ENCODE results near the gene TMEM256. TPM values are rescaled to one million over a fixed set of nuclear protein-coding genes. Genes with fewer than 3 reads are reported as not detected.
"Not testable (repeated sequence)": the region's sequence is repeated elsewhere in the genome, so short reads cannot be mapped to it uniquely, and the experiment has no call there.

The TMEM256 gene
- total RNA-seq, 2 experiments from 2014 or later: 47.2 to 48.3 TPM

DNA sequence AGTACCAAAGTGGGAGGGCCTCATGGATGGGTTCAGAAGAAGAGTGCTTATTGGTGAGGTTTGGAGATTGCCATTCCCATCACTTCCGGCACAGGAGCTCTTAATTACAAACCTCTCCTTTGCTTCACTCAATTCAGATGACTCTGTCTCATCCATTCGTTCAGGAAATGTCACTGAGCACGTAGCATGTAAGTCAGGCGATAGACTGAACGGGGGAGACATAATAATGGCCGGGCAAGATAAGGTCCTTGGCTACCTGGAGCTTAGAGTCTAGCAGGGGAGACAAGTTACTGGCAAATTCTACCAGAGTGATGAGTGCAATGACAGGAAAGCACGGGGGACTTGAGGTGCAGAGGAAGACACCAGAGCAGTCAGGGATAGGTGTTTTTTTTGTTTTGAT, 37.9 kb downstream of the TMEM256 start:
- H3K27ac Mint-ChIP-seq; H3K4me3 Mint-ChIP-seq; H3K27me3 Mint-ChIP-seq; DNase-seq; H3K36me3 Mint-ChIP-seq (ENCODE audit: low read depth); H3K4me1 Mint-ChIP-seq; H3K9me3 Mint-ChIP-seq: not testable (repeated sequence)
- POLR2A ChIA-PET: interaction anchor here (0.5 kb wide), 1 partner anchor 125 kb away, joined by 3 read pairs; no protein-coding TSS in a partner anchor
- CTCF ChIA-PET: interaction anchor here (0.6 to 1.2 kb wide), 4 partner anchors 14 to 223 kb away, joined by 3 to 4 read pairs (median 3); partner anchors contain the start of gene TMEM256

DNA sequence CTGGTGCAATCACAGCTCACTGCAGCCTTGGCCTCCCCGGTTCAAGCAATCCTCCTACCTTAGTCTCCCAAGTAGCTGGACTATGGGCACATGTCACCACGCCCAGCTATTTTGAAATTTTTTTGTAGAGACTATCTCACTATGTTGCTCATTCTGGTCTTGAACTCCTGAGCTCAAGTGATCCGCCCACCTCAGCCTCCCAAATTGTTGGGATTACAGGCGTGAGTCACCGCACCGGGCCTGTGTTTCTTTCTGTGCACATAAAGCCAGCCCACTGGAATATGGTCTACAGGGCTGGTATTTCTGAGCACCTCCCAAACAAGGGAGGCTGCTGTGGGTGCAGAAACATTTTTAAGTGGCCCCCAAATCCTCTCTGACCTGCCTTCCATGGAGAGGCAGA, 40.6 kb downstream of the TMEM256 start:
- Mint-ChIP-seq H3K27ac (no peak overlapping the region), H3K9me3 (no peaks in the 10 kb centered on the region), H3K4me1 (no peaks in the 10 kb centered on the region), H3K4me3 (no peak overlapping the region), H3K36me3 (ENCODE audit: low read depth) (no peaks in the 10 kb centered on the region), H3K27me3 (no peaks in the 10 kb centered on the region)
- POLR2A ChIA-PET: no interaction called here
- CTCF ChIA-PET: interaction anchor here (2.0 kb wide), 1 partner anchor 74 kb away, joined by 4 read pairs; no protein-coding TSS in a partner anchor
- no peak for DNase-seq

- H3K9me3 Mint-ChIP-seq: no peaks in the 10 kb centered on the region
- H3K27ac Mint-ChIP-seq: no peak overlapping the region
- POLR2A ChIA-PET: no interaction called here
Observed at GRCh38 chr17:7361906-7362305, 42.0 kb downstream of the TMEM256 start.

DNA sequence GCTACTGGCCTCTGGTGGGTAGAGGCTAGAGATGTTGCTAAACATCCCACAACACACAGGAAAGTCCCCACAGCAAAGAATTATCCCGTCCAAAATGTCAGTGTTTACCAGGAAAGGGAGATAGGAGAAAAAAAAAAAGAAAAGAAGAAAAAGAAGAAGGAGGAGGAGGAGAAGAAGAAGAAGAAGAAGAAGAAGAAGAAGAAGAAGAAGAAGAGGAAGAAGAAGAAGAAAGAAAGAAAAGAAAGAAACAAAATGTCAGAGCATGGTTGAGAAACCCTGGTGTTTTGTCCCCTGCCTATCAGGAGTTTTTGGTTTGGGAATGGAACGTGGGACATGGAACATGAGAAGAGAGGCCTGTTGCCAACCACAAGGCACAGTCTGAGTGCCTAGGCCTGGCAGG, 46.5 kb downstream of the TMEM256 start:
- no peaks in the 10 kb centered on the region for H3K9me3 Mint-ChIP-seq
- POLR2A ChIA-PET: no interaction called here
- CTCF ChIA-PET: interaction anchor here (1.1 to 3.6 kb wide), 4 partner anchors 17 to 203 kb away, joined by 3 to 17 read pairs (median 6); partner anchors contain the start of genes PLSCR3, SENP3 and TNK1

More at GRCh38 chr17:7361906-7362305, 42.0 kb downstream of the TMEM256 start:
- no peaks in the 10 kb centered on the region for H3K36me3 Mint-ChIP-seq (ENCODE audit: low read depth)
- CTCF ChIA-PET: interaction anchor here (1.0 to 2.0 kb wide), 2 partner anchors 11 to 75 kb away, joined by 3 to 4 read pairs; no protein-coding TSS in a partner anchor
- H3K4me1 Mint-ChIP-seq: no peaks in the 10 kb centered on the region
- H3K27me3 Mint-ChIP-seq: no peaks in the 10 kb centered on the region
- no peak for DNase-seq
- no peak overlapping the region for H3K4me3 Mint-ChIP-seq

DNA sequence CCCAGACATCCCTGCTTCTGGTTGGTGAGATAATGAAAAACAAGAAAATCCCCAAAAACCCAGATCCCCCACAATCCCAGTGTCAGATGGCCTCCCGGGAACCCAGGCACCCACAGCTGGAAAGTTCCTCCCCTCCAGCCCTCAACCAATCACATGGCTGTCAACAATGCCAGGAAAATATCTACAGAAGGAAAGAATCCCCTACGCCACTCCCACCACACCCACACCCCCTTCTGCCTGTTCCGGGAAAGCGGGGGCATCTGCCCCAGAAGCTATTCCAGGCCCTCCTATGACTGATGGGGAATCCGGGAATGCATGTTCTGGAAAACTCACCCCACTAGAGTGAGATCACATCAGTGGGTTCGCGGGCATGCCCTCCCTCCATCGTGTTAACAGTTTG, 47.1 kb downstream of the TMEM256 start:
- H3K36me3 Mint-ChIP-seq (ENCODE audit: low read depth): peaks cover 12% of the 10 kb centered on the region
- peaks cover 35% of the 10 kb centered on the region for H3K4me1 Mint-ChIP-seq
- H3K4me3 Mint-ChIP-seq: no peak overlapping the region
- DNase-seq: no peak
- H3K27me3 Mint-ChIP-seq: no peaks in the 10 kb centered on the region
- H3K27ac Mint-ChIP-seq: no peak overlapping the region
- ChIA-PET POLR2A (no interaction called here), CTCF (interaction anchor here (0.7 to 5.0 kb wide), 14 partner anchors 13 to 1596 kb away, joined by 3 to 45 read pairs (median 6); partner anchors contain the start of genes ACAP1, MPDU1, PLSCR3 and SENP3)
- no peaks in the 10 kb centered on the region for H3K9me3 Mint-ChIP-seq

More for the DNA sequence above, 46.5 kb downstream of the TMEM256 start:
- peaks cover 32% of the 10 kb centered on the region for H3K4me1 Mint-ChIP-seq
- no peak for DNase-seq
- H3K36me3 Mint-ChIP-seq (ENCODE audit: low read depth): peaks cover 9% of the 10 kb centered on the region
- H3K27me3 Mint-ChIP-seq: no peaks in the 10 kb centered on the region
- no peak overlapping the region for H3K4me3 Mint-ChIP-seq
- H3K27ac Mint-ChIP-seq: no peak overlapping the region

DNA sequence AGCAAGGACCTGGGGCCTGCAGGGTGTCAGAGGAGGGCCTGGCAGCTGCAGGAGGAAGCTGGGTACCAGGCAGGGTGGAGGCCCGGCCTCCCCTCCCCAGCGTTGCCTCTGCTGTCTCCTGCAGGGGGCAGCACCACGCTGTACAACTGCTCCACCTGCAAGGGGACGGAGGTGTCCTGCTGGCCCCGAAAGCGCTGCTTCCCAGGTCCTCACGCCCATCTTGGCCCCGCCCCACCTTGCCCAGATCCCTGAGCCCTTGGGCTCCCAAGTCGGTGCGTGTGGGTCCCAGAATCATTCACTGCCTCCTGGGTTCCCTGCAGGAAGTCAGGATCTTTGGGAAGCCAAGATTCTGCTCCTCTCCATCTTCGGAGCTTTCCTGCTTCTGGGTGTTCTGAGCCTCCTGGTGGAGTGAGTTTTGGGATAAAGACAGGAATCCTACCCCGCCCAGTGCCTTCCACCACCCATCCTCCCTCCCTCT, 47.8 kb downstream of the TMEM256 start:
- no peaks in the 10 kb centered on the region for H3K9me3 Mint-ChIP-seq
- H3K27ac Mint-ChIP-seq: no peak overlapping the region
- POLR2A ChIA-PET: interaction anchor here (1.1 kb wide), 1 partner anchor 20 kb away, joined by 4 read pairs; the partner anchor contains the start of gene ACAP1
- no peaks in the 10 kb centered on the region for H3K27me3 Mint-ChIP-seq
- CTCF ChIA-PET: interaction anchor here (0.6 to 5.0 kb wide), 28 partner anchors 12 to 1597 kb away, joined by 3 to 45 read pairs (median 4); partner anchors contain the start of genes ACAP1, MPDU1, NEURL4 and PLSCR3
- H3K4me1 Mint-ChIP-seq: peaks cover 38% of the 10 kb centered on the region
- H3K4me3 Mint-ChIP-seq: no peak overlapping the region
- H3K36me3 Mint-ChIP-seq (ENCODE audit: low read depth): peaks cover 15% of the 10 kb centered on the region
- DNase-seq: peak; percentile 90

DNA sequence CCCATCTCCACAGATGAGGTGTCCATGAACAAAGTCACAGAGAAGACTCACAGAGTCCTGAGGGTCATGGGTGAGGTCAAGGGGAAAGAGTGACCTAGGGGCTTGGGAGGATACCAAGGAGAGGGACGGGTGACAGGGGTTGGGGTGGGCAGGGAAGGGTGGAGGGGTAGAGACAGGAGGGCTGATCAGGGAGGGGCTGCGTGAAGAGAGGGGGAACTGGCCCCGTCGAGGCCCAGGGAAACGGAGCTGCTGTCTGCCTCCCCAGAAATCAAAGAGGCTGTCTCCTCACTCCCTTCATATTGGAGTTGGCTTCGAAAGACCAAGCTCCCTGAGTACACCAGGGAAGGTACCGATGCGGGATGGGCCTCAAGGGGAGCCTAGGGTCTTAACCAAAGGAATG, 48.3 kb downstream of the TMEM256 start:
- Mint-ChIP-seq H3K36me3 (ENCODE audit: low read depth) (peaks cover 19% of the 10 kb centered on the region), H3K27me3 (no peaks in the 10 kb centered on the region), H3K9me3 (no peaks in the 10 kb centered on the region), H3K27ac (no peak overlapping the region), H3K4me3 (no peak overlapping the region), H3K4me1 (peaks cover 43% of the 10 kb centered on the region)
- no peak for DNase-seq
- ChIA-PET CTCF (interaction anchor here (0.6 to 5.0 kb wide), 28 partner anchors 12 to 332 kb away, joined by 3 to 45 read pairs (median 4); partner anchors contain the start of genes ACAP1, MPDU1, NEURL4 and SPEM2), POLR2A (interaction anchor here (1.1 kb wide), 1 partner anchor 19 kb away, joined by 4 read pairs; the partner anchor contains the start of gene ACAP1)

DNA sequence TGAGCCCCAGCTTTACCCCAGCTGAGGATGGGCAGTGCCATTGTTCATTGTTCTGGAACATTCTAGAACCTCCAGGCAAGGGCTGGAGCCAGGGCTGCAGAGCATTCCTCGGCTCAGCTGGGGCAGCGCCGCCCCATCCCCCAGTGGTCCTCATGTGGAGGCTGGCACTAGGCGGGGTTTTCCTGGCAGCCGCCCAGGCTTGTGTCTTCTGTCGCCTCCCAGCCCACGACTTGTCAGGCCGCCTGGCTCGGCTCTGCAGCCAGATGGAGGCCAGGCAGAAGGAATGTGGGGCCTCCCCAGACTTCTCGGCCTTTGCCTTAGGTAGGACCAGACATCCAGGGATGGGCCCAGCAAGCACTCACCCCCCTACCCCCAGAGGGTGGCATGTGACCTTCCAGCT, 48.8 kb downstream of the TMEM256 start, which contains the start of gene TMEM95:
Gene TMEM95, plus strand, starts transcription at position 104 of the 400 bp plus-strand sequence. Its CDS starts 49 bp downstream, at position 153.
- ChIA-PET CTCF (interaction anchor here (0.7 to 5.0 kb wide), 15 partner anchors 17 to 318 kb away, joined by 3 to 45 read pairs (median 5); partner anchors contain the start of genes ACAP1, NEURL4, SPEM2 and TMEM102), POLR2A (no interaction called here)
- H3K4me1 Mint-ChIP-seq: peaks cover 47% of the 10 kb centered on the region
- H3K9me3 Mint-ChIP-seq: no peaks in the 10 kb centered on the region
- H3K36me3 Mint-ChIP-seq (ENCODE audit: low read depth): peaks cover 19% of the 10 kb centered on the region
- no peaks in the 10 kb centered on the region for H3K27me3 Mint-ChIP-seq
- peak within 1 kb of the TSS; percentile 71 for H3K27ac Mint-ChIP-seq
- DNase-seq: no peak
- H3K4me3 Mint-ChIP-seq: no peak within 1 kb of the TSS

- Mint-ChIP-seq H3K9me3 (no peaks in the 10 kb centered on the region), H3K36me3 (ENCODE audit: low read depth) (peaks cover 26% of the 10 kb centered on the region), H3K4me1 (peaks cover 54% of the 10 kb centered on the region), H3K27ac (peak overlapping the region; percentile 71), H3K27me3 (no peaks in the 10 kb centered on the region), H3K4me3 (no peak overlapping the region)
- peak; percentile 30 for DNase-seq
- CTCF ChIA-PET: interaction anchor here (0.6 to 5.0 kb wide), 11 partner anchors 18 to 319 kb away, joined by 3 to 45 read pairs (median 6); partner anchors contain the start of genes ACAP1, TMEM102 and TNK1
- POLR2A ChIA-PET: no interaction called here
Observed at GRCh38 chr17:7354262-7354843, 49.5 kb downstream of the TMEM256 start.

Other genes with a start within 250 kb of the TMEM256 start
- under 1 TPM; 0.29 to 0.62 TPM for gene ASGR1, start 224.7 kb downstream of the TMEM256 start, total RNA-seq
- 1 to 10 TPM; 9.4 to 9.5 TPM for gene DLG4, start 184.3 kb downstream of the TMEM256 start, total RNA-seq
- 100 to 1,000 TPM; 338 to 370 TPM for gene ACADVL, start 184.2 kb downstream of the TMEM256 start, total RNA-seq
- gene DVL2, start 169.6 kb downstream of the TMEM256 start, total RNA-seq: 10 to 100 TPM; 53.2 TPM
- gene PHF23, start 164.6 kb downstream of the TMEM256 start, total RNA-seq: 10 to 100 TPM; 55.9 to 59.2 TPM
- gene GABARAP, start 161.6 kb downstream of the TMEM256 start, total RNA-seq: 100 to 1,000 TPM; 256 to 279 TPM
- gene CTDNEP1, start 152.4 kb downstream of the TMEM256 start, total RNA-seq: 100 to 1,000 TPM; 168 to 183 TPM
- 10 to 100 TPM; 41.7 to 42.4 TPM for gene ELP5, start 151.9 kb downstream of the TMEM256 start, total RNA-seq
- under 1 TPM in 1 of 2 experiments, not detected in 1; 0.29 TPM for gene CLDN7, start 141.6 kb downstream of the TMEM256 start, total RNA-seq
- not detected for gene SLC2A4, start 122.4 kb downstream of the TMEM256 start, total RNA-seq
- gene YBX2, start 109.5 kb downstream of the TMEM256 start, total RNA-seq: under 1 TPM; 0.55 to 0.83 TPM
- 100 to 1,000 TPM; 470 to 502 TPM for gene EIF5A, start 96.5 kb downstream of the TMEM256 start, total RNA-seq
- gene GPS2, start 88.7 kb downstream of the TMEM256 start, total RNA-seq: 100 to 1,000 TPM in 1 of 2 experiments, 10 to 100 TPM in 1; 85.9 to 105 TPM
- gene NEURL4, start 74.8 kb downstream of the TMEM256 start, total RNA-seq: 10 to 100 TPM; 34.7 to 38.1 TPM
- gene ACAP1, start 67.6 kb downstream of the TMEM256 start, total RNA-seq: 100 to 1,000 TPM; 727 to 775 TPM
- gene KCTD11, start 51.9 kb downstream of the TMEM256 start, total RNA-seq: 10 to 100 TPM; 11.2 to 12.5 TPM
- gene TMEM95, start 48.9 kb downstream of the TMEM256 start, total RNA-seq: under 1 TPM in 1 of 2 experiments, not detected in 1; 0.23 TPM
- gene TNK1, start 23.0 kb downstream of the TMEM256 start, total RNA-seq: 1 to 10 TPM; 1.5 to 2.1 TPM
- gene PLSCR3, start 9.6 kb downstream of the TMEM256 start, total RNA-seq: 100 to 1,000 TPM; 151 to 161 TPM
- gene NLGN2, start 3.7 kb upstream of the TMEM256 start, total RNA-seq: 1 to 10 TPM in 1 of 2 experiments, under 1 TPM in 1; 0.89 to 1.4 TPM
- not detected for gene SPEM1, start 16.2 kb upstream of the TMEM256 start, total RNA-seq
- not detected for gene SPEM2, start 21.5 kb upstream of the TMEM256 start, total RNA-seq
- gene SPEM3, start 24.8 kb upstream of the TMEM256 start, total RNA-seq: not detected
- 10 to 100 TPM; 16.7 to 18.1 TPM for gene TMEM102, start 31.3 kb upstream of the TMEM256 start, total RNA-seq
- 1 to 10 TPM; 6.8 to 9.4 TPM for gene FGF11, start 35.4 kb upstream of the TMEM256 start, total RNA-seq
- 10 to 100 TPM; 18.8 to 19.2 TPM for gene CHRNB1, start 41.0 kb upstream of the TMEM256 start, total RNA-seq
- gene ZBTB4, start 75.5 kb upstream of the TMEM256 start, total RNA-seq: 10 to 100 TPM; 25.8 to 28.4 TPM
- gene SLC35G6, start 77.3 kb upstream of the TMEM256 start, total RNA-seq: not detected
- gene POLR2A, start 80.3 kb upstream of the TMEM256 start, total RNA-seq: 100 to 1,000 TPM; 175 to 201 TPM
- gene TNFSF12, start 145.0 kb upstream of the TMEM256 start, total RNA-seq: 10 to 100 TPM; 79.6 to 82.5 TPM
- gene TNFSF13, start 154.7 kb upstream of the TMEM256 start, total RNA-seq: 1 to 10 TPM; 3.8 to 4.0 TPM
- gene SENP3, start 157.8 kb upstream of the TMEM256 start, total RNA-seq: 10 to 100 TPM; 51.8 to 53.0 TPM
- gene CD68, start 175.5 kb upstream of the TMEM256 start, total RNA-seq: 1 to 10 TPM; 3.8 to 4.4 TPM
- 10 to 100 TPM; 62.3 to 81.7 TPM for gene MPDU1, start 179.8 kb upstream of the TMEM256 start, total RNA-seq
- gene SOX15, start 186.0 kb upstream of the TMEM256 start, total RNA-seq: under 1 TPM; 0.57 to 0.71 TPM
- gene FXR2, start 210.8 kb upstream of the TMEM256 start, total RNA-seq: 10 to 100 TPM; 27.5 to 28.8 TPM
- 10 to 100 TPM; 18.5 to 23.6 TPM for gene SAT2, start 223.7 kb upstream of the TMEM256 start, total RNA-seq
- gene SHBG, start 226.0 kb upstream of the TMEM256 start, total RNA-seq: not detected
- gene ATP1B2, start 246.8 kb upstream of the TMEM256 start, total RNA-seq: under 1 TPM in 1 of 2 experiments, not detected in 1; 0.08 TPM